ENCODE results near the gene HACD1.

Gene HACD1

DNA sequence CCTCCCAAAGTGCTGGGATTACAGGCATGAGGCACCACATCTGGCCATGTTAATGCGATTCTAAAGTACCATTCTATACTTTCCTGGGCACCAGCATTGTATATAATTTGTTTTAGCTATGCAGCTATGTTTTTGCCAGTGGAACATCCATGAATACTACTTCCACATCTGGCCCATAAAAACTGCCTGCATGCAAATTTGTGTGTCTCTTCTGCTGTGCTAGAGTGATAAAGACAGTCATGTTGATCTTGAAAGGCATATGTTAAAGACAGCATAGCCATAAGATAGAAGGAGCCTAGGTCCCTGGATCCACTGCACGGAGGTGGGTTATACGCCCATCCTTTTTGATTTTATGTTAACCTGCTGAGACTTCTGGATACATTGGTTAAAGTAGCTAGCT lies 52.3 kb downstream of the HACD1 start:
- no peak for DNase-seq

GRCh38 chr10:17563452-17563851 lies 53.7 kb downstream of the HACD1 start:
- DNase-seq: no peak

- DNase-seq: no peak
Observed at GRCh38 chr10:17562614-17563013, 54.6 kb downstream of the HACD1 start.

DNA sequence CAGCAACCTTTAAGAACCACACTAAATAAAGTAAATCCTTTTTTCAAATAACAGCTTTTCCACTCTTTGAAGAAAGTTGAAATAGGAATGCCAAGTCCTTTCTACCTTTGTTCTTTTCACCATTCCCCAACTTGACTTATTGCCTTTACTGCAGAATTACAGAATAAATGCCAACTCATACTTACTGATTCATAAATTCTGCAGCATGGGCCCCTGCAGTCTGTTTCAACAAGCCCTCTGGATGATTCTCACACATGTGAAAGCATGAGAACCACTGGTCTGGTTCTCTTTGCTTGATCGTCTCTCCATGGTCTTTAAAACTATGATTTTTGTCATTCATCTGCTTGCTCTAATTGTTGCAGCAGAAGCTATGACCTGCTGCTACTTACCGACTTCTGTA lies 56.1 kb downstream of the HACD1 start:
- no peak for DNase-seq

GRCh38 chr10:17557459-17557858 lies 59.7 kb downstream of the HACD1 start:
- no peak for DNase-seq

- no peak for DNase-seq
Observed at GRCh38 chr10:17548770-17549169, 68.4 kb downstream of the HACD1 start.

- no peak for DNase-seq
Observed at GRCh38 chr10:17548162-17548561, 69.0 kb downstream of the HACD1 start.

DNA sequence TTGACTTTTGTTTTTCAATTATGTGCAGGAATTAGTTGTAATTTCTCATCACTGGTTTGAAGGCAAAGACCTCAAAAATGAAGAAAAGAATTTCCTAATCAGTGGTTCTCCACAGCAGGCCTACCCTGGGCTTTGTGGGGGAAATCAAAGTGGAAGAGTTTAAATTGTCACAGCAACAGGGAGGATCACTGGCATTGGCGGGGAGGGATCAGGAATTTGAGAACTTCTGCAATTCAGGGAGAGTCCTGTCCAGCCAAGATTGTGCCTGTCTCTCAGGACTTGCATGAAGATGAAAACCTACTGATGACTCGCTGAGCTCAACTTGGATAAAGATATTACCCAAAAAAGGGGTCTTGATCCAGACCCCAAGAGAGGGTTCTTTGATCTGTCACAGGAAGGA lies 70.1 kb downstream of the HACD1 start:
- no peak for DNase-seq

DNA sequence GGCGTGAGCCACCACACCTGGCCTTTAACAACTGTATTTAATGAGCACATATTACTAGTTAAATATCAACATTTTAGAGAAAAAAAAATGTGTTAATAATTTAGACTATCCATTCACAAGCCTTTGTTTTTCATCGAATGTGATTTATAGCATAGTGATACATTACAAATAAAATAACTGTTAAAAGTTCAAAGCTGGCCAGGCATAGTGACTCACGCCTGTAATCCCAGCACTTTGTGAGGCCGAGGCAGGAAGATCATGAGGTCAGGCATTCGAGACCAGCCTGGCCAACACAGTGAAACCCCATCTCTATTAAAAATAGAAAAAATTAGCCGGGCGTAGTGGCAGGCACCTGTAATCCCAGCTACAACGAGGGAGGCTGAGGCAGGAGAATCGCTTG lies 72.7 kb downstream of the HACD1 start:
- no peak for DNase-seq
